ENCODE results near the gene ZBTB11. TPM values are rescaled to one million over a fixed set of nuclear protein-coding genes. Genes with fewer than 3 reads are reported as not detected.
A peak's percentile ranks its signal among the peaks of the same experiment; 100 is the strongest.

The ZBTB11 gene
- total and polyA plus RNA-seq, 2 of the 13 experiments (the other 11 are each of a cell fraction or from before 2014, with no cell fraction given): 5.9 to 18.1 TPM

GRCh38 chr3:101724329-101725193 is 47.6 kb upstream of the ZBTB11 start, which contains the start of gene CEP97 (continued):
- TF ChIP-seq ZNF180 (CRISPR knock-in tag; IDR thresholded peaks at IDR 0.05; ENCODE audit: borderline replicate concordance, low read depth): no peak
- no peak for TF ChIP-seq KLF12 (CRISPR knock-in tag; IDR thresholded peaks at IDR 0.05; ENCODE audit: borderline replicate concordance)
- TF ChIP-seq SMARCC2 (IDR thresholded peaks at IDR 0.05): no peak
- TF ChIP-seq, protein P1, sequence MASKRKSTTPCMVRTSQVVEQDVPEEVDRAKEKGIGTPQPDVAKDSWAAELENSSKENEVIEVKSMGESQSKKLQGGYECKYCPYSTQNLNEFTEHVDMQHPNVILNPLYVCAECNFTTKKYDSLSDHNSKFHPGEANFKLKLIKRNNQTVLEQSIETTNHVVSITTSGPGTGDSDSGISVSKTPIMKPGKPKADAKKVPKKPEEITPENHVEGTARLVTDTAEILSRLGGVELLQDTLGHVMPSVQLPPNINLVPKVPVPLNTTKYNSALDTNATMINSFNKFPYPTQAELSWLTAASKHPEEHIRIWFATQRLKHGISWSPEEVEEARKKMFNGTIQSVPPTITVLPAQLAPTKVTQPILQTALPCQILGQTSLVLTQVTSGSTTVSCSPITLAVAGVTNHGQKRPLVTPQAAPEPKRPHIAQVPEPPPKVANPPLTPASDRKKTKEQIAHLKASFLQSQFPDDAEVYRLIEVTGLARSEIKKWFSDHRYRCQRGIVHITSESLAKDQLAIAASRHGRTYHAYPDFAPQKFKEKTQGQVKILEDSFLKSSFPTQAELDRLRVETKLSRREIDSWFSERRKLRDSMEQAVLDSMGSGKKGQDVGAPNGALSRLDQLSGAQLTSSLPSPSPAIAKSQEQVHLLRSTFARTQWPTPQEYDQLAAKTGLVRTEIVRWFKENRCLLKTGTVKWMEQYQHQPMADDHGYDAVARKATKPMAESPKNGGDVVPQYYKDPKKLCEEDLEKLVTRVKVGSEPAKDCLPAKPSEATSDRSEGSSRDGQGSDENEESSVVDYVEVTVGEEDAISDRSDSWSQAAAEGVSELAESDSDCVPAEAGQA (IDR thresholded peaks at IDR 0.05; ENCODE audit: low read depth): peak; percentile 24; the same call in 1 of the 2 replicates
- TF ChIP-seq, protein P1 (CRISPR knock-in tag; IDR thresholded peaks at IDR 0.05; ENCODE audit: borderline replicate concordance): no peak
- no peak for TF ChIP-seq SRSF4 (IDR thresholded peaks at IDR 0.05; ENCODE audit: low read depth, low read length, poor library complexity, severe bottlenecking)
- TF ChIP-seq MIER3 (CRISPR knock-in tag; IDR thresholded peaks at IDR 0.05; ENCODE audit: borderline replicate concordance): peak; percentile 23; the same call in 1 of the 2 replicates
- TF ChIP-seq, protein P2, sequence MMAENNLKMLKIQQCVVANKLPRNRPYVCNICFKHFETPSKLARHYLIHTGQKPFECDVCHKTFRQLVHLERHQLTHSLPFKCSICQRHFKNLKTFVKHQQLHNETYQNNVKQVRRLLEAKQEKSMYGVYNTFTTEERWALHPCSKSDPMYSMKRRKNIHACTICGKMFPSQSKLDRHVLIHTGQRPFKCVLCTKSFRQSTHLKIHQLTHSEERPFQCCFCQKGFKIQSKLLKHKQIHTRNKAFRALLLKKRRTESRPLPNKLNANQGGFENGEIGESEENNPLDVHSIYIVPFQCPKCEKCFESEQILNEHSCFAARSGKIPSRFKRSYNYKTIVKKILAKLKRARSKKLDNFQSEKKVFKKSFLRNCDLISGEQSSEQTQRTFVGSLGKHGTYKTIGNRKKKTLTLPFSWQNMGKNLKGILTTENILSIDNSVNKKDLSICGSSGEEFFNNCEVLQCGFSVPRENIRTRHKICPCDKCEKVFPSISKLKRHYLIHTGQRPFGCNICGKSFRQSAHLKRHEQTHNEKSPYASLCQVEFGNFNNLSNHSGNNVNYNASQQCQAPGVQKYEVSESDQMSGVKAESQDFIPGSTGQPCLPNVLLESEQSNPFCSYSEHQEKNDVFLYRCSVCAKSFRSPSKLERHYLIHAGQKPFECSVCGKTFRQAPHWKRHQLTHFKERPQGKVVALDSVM (CRISPR knock-in tag; IDR thresholded peaks at IDR 0.05): 0 out of 2 replicates have a peak, but pooled peaks have one; percentile 22
- TF ChIP-seq, protein P3, sequence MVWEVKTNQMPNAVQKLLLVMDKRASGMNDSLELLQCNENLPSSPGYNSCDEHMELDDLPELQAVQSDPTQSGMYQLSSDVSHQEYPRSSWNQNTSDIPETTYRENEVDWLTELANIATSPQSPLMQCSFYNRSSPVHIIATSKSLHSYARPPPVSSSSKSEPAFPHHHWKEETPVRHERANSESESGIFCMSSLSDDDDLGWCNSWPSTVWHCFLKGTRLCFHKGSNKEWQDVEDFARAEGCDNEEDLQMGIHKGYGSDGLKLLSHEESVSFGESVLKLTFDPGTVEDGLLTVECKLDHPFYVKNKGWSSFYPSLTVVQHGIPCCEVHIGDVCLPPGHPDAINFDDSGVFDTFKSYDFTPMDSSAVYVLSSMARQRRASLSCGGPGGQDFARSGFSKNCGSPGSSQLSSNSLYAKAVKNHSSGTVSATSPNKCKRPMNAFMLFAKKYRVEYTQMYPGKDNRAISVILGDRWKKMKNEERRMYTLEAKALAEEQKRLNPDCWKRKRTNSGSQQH (CRISPR knock-in tag; IDR thresholded peaks at IDR 0.05; ENCODE audit: low read depth): no peak
- TF ChIP-seq THAP8 (CRISPR knock-in tag; IDR thresholded peaks at IDR 0.05; ENCODE audit: borderline replicate concordance): no peak; the same call in 1 of the 2 replicates
- no peak; the same call in 1 of the 2 replicates for TF ChIP-seq KDM1A (CRISPR knock-in tag; IDR thresholded peaks at IDR 0.05)
- TF ChIP-seq ZNF546 (CRISPR knock-in tag; conservative IDR thresholded peaks at IDR 0.05): no peak
- TF ChIP-seq, protein P4, sequence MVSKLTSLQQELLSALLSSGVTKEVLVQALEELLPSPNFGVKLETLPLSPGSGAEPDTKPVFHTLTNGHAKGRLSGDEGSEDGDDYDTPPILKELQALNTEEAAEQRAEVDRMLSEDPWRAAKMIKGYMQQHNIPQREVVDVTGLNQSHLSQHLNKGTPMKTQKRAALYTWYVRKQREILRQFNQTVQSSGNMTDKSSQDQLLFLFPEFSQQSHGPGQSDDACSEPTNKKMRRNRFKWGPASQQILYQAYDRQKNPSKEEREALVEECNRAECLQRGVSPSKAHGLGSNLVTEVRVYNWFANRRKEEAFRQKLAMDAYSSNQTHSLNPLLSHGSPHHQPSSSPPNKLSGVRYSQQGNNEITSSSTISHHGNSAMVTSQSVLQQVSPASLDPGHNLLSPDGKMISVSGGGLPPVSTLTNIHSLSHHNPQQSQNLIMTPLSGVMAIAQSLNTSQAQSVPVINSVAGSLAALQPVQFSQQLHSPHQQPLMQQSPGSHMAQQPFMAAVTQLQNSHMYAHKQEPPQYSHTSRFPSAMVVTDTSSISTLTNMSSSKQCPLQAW (CRISPR knock-in tag; IDR thresholded peaks at IDR 0.05): peak; percentile 54; the same call in 1 of the 2 replicates
- no peak for TF ChIP-seq NFIC (IDR thresholded peaks at IDR 0.05; ENCODE audit: low read length)
- TF ChIP-seq RORA (CRISPR knock-in tag; IDR thresholded peaks at IDR 0.05): no peak

All from HepG2 (cell line).